Smooth muscle cell (in vitro differentiated cells): ENCODE measurements around the gene CYP26C1. TPM values are rescaled to one million over a fixed set of nuclear protein-coding genes. Genes with fewer than 3 reads are reported as not detected.

Source experiments
- DNase-seq: peaks from one replicate; lab custom pipeline; 2025; ENCODE audit not compliant: unreplicated experiment; lab: John Stamatoyannopoulos, UW
- H2AFZ ChIP-seq: fragments of 200-600 bp; sonication (generic); 2 replicates; pipeline ENCODE4 v1.6.0; 2016; ENCODE audit warnings: antibody characterized with exemption, low read depth, mild to moderate bottlenecking
- H3F3A ChIP-seq: fragments of 200-600 bp; sonication (generic); 2 replicates; pipeline ENCODE4 v1.6.0; 2017; ENCODE audit warnings: antibody characterized with exemption, low read depth
- H3K27ac ChIP-seq: fragments of 200-600 bp; sonication (generic); 2 replicates; pipeline ENCODE4 v1.5.1; 2016; ENCODE audit warnings: low read depth, mild to moderate bottlenecking
- H3K27me3 ChIP-seq: fragments of 200-600 bp; sonication (generic); 2 replicates; pipeline ENCODE4 v1.6.1; 2016; ENCODE audit warnings: low read depth, mild to moderate bottlenecking
- H3K36me3 ChIP-seq: fragments of 200-600 bp; sonication (generic); 2 replicates; pipeline ENCODE4 v1.5.1; 2016; ENCODE audit warnings: low read depth
- H3K4me1 ChIP-seq: fragments of 200-600 bp; sonication (generic); 2 replicates; pipeline ENCODE4 v1.5.1; 2016; ENCODE audit warnings: low read depth
- H3K4me2 ChIP-seq: fragments of 200-600 bp; sonication (generic); 2 replicates; pipeline ENCODE4 v1.6.0; 2016; ENCODE audit warnings: mild to moderate bottlenecking
- H3K4me3 ChIP-seq: fragments of 200-600 bp; sonication (generic); 2 replicates; pipeline ENCODE4 v1.5.1; 2016; ENCODE audit warnings: mild to moderate bottlenecking
- H3K79me2 ChIP-seq: fragments of 200-600 bp; sonication (generic); 2 replicates; pipeline ENCODE4 v1.6.0; 2016; ENCODE audit warnings: low read depth, mild to moderate bottlenecking
- H3K9ac ChIP-seq: fragments of 200-600 bp; sonication (generic); 2 replicates; pipeline ENCODE4 v1.6.0; 2016; ENCODE audit warnings: low read depth
- H3K9me3 ChIP-seq: fragments of 200-600 bp; sonication (generic); replicated peaks from 2 replicates; pipeline ENCODE4 v1.5.1; 2016; ENCODE audit warnings: low read depth
- H4K20me1 ChIP-seq: fragments of 200-600 bp; sonication (generic); 2 replicates; pipeline ENCODE4 v1.6.0; 2016; ENCODE audit warnings: low read depth
- WGBS: methylation state at CpG from one replicate; pipeline ENCODE4 v1.1.7; 2016; ENCODE audit warnings: low lambda C conversion rate; 5-methylcytosine and 5-hydroxymethylcytosine counted together
- polyA plus RNA-seq: library from polyadenylated mRNA; unstranded; fragments of >200 nt; fragmentation: Nextera tagmentation; extraction: Ambion mirVana; gene quantifications from 2 replicates; pipeline ENCODE4 v1.2.1, GENCODE V29; 2016
- total RNA-seq: library from RNA; depleted of rRNA; stranded (reverse); fragments of >200 nt; gene quantifications from 2 replicates; pipeline ENCODE4 v1.2.3, GENCODE V29; 2014
- TF ChIP-seq, protein P1 (sequence below): fragments of 200-600 bp; sonication (generic); IDR thresholded peaks from 2 replicates; pipeline ENCODE4 v1.5.1; 2017; ENCODE audit warnings: borderline replicate concordance, mild to moderate bottlenecking, antibody characterized with exemption; ENCODE audit not compliant: insufficient read depth, poor library complexity, severe bottlenecking

Gene CYP26C1
- total and polyA plus RNA-seq, 2 experiments from 2014 or later = 0.13 TPM; not detected in 1

DNA sequence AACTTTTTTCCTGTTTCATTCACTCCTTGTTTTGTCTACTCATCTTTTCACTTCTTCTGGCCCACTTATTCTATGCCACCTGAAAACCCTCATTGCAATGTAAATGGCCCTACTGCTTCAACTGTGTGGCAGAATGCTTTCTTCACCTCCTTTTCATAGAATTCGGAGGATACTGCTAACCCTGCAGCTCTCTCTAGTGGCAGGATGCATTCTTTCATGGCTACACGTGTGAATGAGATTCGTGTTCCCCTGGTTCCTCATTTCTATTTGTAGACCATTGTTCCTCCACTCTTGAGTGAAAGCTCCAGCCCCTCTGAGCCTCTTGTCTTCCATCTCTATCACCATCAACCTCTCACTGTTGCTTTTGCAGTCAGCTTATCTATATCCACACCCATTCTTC, 20.9 kb upstream of the CYP26C1 start:
- Histone ChIP-seq H3K36me3 (no peaks in the 10 kb centered on the region), H2AFZ (no peak overlapping the region), H3K4me2 (no peak overlapping the region), H3K4me1 (no peaks in the 10 kb centered on the region), H3K27ac (no peak overlapping the region), H3K79me2 (no peaks in the 10 kb centered on the region), H4K20me1 (no peaks in the 10 kb centered on the region), H3K4me3 (no peak overlapping the region), H3K27me3 (no peaks in the 10 kb centered on the region), H3K9ac (no peak overlapping the region), H3K9me3 (no peaks in the 10 kb centered on the region), H3F3A (no peaks in the 10 kb centered on the region)
- 15% methylated on average over 3 of the region's 3 CpGs for WGBS
- DNase-seq = no peak
- TF ChIP-seq, protein P1, sequence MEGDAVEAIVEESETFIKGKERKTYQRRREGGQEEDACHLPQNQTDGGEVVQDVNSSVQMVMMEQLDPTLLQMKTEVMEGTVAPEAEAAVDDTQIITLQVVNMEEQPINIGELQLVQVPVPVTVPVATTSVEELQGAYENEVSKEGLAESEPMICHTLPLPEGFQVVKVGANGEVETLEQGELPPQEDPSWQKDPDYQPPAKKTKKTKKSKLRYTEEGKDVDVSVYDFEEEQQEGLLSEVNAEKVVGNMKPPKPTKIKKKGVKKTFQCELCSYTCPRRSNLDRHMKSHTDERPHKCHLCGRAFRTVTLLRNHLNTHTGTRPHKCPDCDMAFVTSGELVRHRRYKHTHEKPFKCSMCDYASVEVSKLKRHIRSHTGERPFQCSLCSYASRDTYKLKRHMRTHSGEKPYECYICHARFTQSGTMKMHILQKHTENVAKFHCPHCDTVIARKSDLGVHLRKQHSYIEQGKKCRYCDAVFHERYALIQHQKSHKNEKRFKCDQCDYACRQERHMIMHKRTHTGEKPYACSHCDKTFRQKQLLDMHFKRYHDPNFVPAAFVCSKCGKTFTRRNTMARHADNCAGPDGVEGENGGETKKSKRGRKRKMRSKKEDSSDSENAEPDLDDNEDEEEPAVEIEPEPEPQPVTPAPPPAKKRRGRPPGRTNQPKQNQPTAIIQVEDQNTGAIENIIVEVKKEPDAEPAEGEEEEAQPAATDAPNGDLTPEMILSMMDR = peak; percentile 16

DNA sequence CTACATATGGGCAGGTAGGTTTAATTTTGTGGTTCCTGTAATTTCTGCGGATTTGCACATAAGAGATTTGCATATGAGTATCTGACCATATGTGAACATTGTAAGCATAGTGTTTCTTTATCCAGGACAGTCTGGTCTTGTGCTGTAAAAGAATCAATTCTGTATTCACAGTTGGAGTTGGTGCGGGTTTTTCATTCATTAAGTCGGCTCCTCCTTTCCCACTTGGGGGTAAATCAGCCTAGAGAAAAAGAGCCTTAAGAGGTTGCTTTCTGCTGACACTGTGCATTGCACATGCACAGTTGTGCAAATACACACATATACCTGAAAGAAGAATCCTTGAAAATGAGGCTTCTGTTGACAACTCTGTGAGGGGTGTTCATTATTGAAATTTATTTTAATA, 6.1 kb upstream of the CYP26C1 start:
- Histone ChIP-seq H3F3A (no peaks in the 10 kb centered on the region), H3K4me1 (peaks cover 22% of the 10 kb centered on the region), H3K9ac (no peak overlapping the region), H4K20me1 (no peaks in the 10 kb centered on the region), H3K27me3 (peaks cover 58% of the 10 kb centered on the region), H2AFZ (no peak overlapping the region), H3K4me3 (no peak overlapping the region), H3K4me2 (no peak overlapping the region), H3K27ac (no peak overlapping the region), H3K79me2 (no peaks in the 10 kb centered on the region), H3K36me3 (no peaks in the 10 kb centered on the region), H3K9me3 (no peaks in the 10 kb centered on the region)
- WGBS = 88% methylated on average over 3 of the region's 3 CpGs
- TF ChIP-seq, protein P1 = no peak
- DNase-seq = no peak

DNA sequence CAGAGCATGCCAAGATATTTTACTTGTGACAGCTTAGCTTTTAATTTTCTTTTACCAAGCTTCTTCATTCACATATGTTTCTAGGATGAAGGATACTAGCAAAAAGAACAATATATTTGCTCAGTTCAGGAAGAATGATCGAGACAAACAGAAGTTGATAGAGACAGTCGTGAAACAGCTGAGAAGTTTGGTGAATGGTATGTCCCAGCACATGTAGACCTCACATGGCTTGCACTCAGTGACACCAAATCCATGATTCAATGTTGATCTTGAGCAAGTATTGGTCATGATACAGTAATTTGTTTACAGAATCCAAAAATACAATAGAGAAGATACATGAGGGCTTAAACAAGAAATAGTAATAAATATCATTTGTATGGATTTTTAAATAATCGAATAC, 2.5 kb upstream of the CYP26C1 start:
- Histone ChIP-seq H3K9me3 (no peaks in the 10 kb centered on the region), H4K20me1 (no peaks in the 10 kb centered on the region), H3K4me2 (no peak overlapping the region), H3K27me3 (peaks cover 74% of the 10 kb centered on the region), H3K9ac (no peak overlapping the region), H3K4me3 (no peak overlapping the region), H3K4me1 (peaks cover 15% of the 10 kb centered on the region), H3K79me2 (no peaks in the 10 kb centered on the region), H3K27ac (no peak overlapping the region), H3F3A (no peaks in the 10 kb centered on the region), H3K36me3 (no peaks in the 10 kb centered on the region), H2AFZ (no peak overlapping the region)
- WGBS = 91% methylated on average over 3 of the region's 3 CpGs
- DNase-seq = no peak
- TF ChIP-seq, protein P1 = no peak

DNA sequence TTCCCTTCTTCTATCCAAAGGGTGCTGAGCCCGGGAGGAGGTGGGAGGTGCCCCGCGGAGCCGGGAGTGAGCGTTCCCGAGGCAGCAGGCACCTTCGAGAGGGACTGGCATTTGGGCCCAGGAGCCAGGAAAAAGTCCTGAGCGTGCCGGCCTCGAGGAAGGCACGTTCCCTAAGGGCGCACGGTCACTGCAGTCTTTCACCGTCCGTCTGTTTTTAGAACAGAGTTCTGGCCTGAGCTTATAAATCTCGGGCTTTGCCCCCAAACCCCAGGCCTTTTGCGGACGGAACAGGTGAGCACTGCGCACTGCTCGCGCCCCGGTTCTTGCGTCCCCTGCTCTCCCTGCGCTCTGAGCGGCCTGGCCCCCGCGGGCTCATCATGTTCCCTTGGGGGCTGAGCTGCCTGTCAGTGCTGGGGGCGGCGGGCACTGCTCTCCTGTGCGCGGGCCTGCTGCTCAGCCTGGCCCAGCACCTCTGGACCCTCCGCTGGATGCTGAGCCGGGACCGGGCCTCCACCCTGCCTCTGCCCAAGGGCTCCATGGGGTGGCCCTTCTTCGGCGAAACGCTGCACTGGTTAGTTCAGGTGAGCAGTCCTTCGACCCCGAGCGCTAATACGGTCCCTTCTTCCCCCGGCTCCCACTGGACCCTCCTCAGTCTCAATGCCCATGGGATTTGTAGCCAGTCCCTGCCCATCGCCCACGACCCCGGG, 442 bp downstream of the CYP26C1 start:
- Histone ChIP-seq H3K4me1 (peaks cover 3% of the 10 kb centered on the region), H3K4me3 (no peak overlapping the region), H3K9ac (no peak overlapping the region), H3K4me2 (no peak overlapping the region), H3K9me3 (no peaks in the 10 kb centered on the region), H3F3A (no peaks in the 10 kb centered on the region), H4K20me1 (no peaks in the 10 kb centered on the region), H3K79me2 (no peaks in the 10 kb centered on the region), H3K36me3 (no peaks in the 10 kb centered on the region), H3K27me3 (peaks cover 93% of the 10 kb centered on the region), H3K27ac (no peak overlapping the region), H2AFZ (no peak overlapping the region)
- DNase-seq = no peak
- TF ChIP-seq, protein P1 = no peak
- WGBS = 61% methylated on average over 45 of the region's 45 CpGs
